ENCODE measurements around the gene CCDC3. TPM values are rescaled to one million over a fixed set of nuclear protein-coding genes. Genes with fewer than 3 reads are reported as not detected.

CCDC3 gene
- polyA plus RNA-seq, 2 of the 4 experiments (the other 2 are of a cell fraction) = 0.58 to 0.94 TPM

- ChIA-PET POLR2A (no interaction called here), CTCF (no interaction called here)
- Histone ChIP-seq H3K27ac (no peak overlapping the region), H3K4me3 (no peak overlapping the region), H3K9me3 (peaks cover 4% of the 10 kb centered on the region), H3K4me1 (no peaks in the 10 kb centered on the region), H3K4me2 (no peak overlapping the region)
- FAIRE-seq = no peak
- no peak for TF ChIP-seq TFCP2L1 (CRISPR knock-in tag; IDR thresholded peaks at IDR 0.05)
- TF ChIP-seq PHF8 (IDR thresholded peaks at IDR 0.05; ENCODE audit: borderline replicate concordance, low read depth) = no peak
- DNase-seq (ENCODE audit: low read depth in 1 of 2, low spot score in 1 of 2) = no peak
- 74% methylated on average over 23 of the region's 24 CpGs for WGBS (ENCODE audit: missing lambda C conversion rate)
- no peak for ATAC-seq
Observed at GRCh38 chr10:12898271-12898670, 103.2 kb downstream of the CCDC3 start.

GRCh38 chr10:12897278-12897677 is 104.2 kb downstream of the CCDC3 start:
- peaks cover 5% of the 10 kb centered on the region for H3K9me3 ChIP-seq
- WGBS (ENCODE audit: missing lambda C conversion rate) = 72% methylated on average over 6 of the region's 6 CpGs
- ChIA-PET CTCF (no interaction called here), POLR2A (no interaction called here)
- no peak for ATAC-seq
- no peak for TF ChIP-seq HOXA7 (CRISPR knock-in tag; IDR thresholded peaks at IDR 0.05)
- TF ChIP-seq USF2 (IDR thresholded peaks at IDR 0.05) = no peak
- TF ChIP-seq NPAS2 (CRISPR knock-in tag; IDR thresholded peaks at IDR 0.05; ENCODE audit: borderline replicate concordance) = no peak
- no peak for TF ChIP-seq EP300 (IDR thresholded peaks at IDR 0.05)
- TF ChIP-seq ZC3H11A (IDR thresholded peaks at IDR 0.05) = no peak
- TF ChIP-seq SMC3 (IDR thresholded peaks at IDR 0.05) = no peak
- TF ChIP-seq RCOR1 (IDR thresholded peaks at IDR 0.05; ENCODE audit: low read depth, low read length) = no peak
- no peak for TF ChIP-seq PHF8 (IDR thresholded peaks at IDR 0.05; ENCODE audit: borderline replicate concordance, low read depth)
- TF ChIP-seq HMGXB4 (CRISPR knock-in tag; IDR thresholded peaks at IDR 0.05; ENCODE audit: borderline replicate concordance) = no peak
- TF ChIP-seq ZSCAN20 (CRISPR knock-in tag; IDR thresholded peaks at IDR 0.05) = no peak
- TF ChIP-seq CHD2 (IDR thresholded peaks at IDR 0.05; ENCODE audit: low read length, partially characterized antibody) = no peak
- H3K4me2 ChIP-seq = no peak overlapping the region
- no peak overlapping the region for H3K27ac ChIP-seq
- H3K4me1 ChIP-seq = no peaks in the 10 kb centered on the region
- no peak for FAIRE-seq
- no peak overlapping the region for H3K4me3 ChIP-seq
- DNase-seq (ENCODE audit: low read depth in 1 of 2, low spot score in 1 of 2) = no peak

- POLR2A ChIA-PET = no interaction called here
- 70% methylated on average over 5 of the region's 5 CpGs for WGBS (ENCODE audit: missing lambda C conversion rate)
- ATAC-seq (no peak), FAIRE-seq (no peak), DNase-seq (ENCODE audit: low read depth in 1 of 2, low spot score in 1 of 2) (no peak)
- no peak overlapping the region for H3K4me3 ChIP-seq
- TF ChIP-seq CHD2 (IDR thresholded peaks at IDR 0.05; ENCODE audit: low read length, partially characterized antibody) (no peak), NPAS2 (CRISPR knock-in tag; IDR thresholded peaks at IDR 0.05; ENCODE audit: borderline replicate concordance) (no peak), ATOH8 (CRISPR knock-in tag; IDR thresholded peaks at IDR 0.05; ENCODE audit: low read depth) (no peak), REST (IDR thresholded peaks at IDR 0.05) (no peak), PHF8 (IDR thresholded peaks at IDR 0.05; ENCODE audit: borderline replicate concordance, low read depth) (no peak), MYC (IDR thresholded peaks at IDR 0.05; ENCODE audit: borderline replicate concordance, low read length) (no peak), RCOR1 (IDR thresholded peaks at IDR 0.05; ENCODE audit: low read depth, low read length) (no peak), KDM5A (IDR thresholded peaks at IDR 0.05) (no peak), GATA3 (IDR thresholded peaks at IDR 0.05; ENCODE audit: borderline replicate concordance) (no peak), E2F6 (IDR thresholded peaks at IDR 0.05; ENCODE audit: borderline replicate concordance, low read depth) (no peak), NFE2L2 (conservative IDR thresholded peaks at IDR 0.05; ENCODE audit: low read length) (no peak), NR3C1 (IDR thresholded peaks at IDR 0.05) (no peak), RARB (CRISPR knock-in tag; IDR thresholded peaks at IDR 0.05) (no peak), HEYL (CRISPR knock-in tag; IDR thresholded peaks at IDR 0.05) (no peak), POLR2A (IDR thresholded peaks at IDR 0.05; ENCODE audit: low read length) (no peak), HOXA7 (CRISPR knock-in tag; IDR thresholded peaks at IDR 0.05) (no peak), CEBPB (IDR thresholded peaks at IDR 0.05) (no peak), BCL3 (IDR thresholded peaks at IDR 0.05) (no peak)
- H3K9me3 ChIP-seq = peaks cover 10% of the 10 kb centered on the region
- no peaks in the 10 kb centered on the region for H3K4me1 ChIP-seq
- no peak overlapping the region for H3K27ac ChIP-seq
- H3K4me2 ChIP-seq = no peak overlapping the region
- CTCF ChIA-PET = no interaction called here
Observed at GRCh38 chr10:12896251-12896650, 105.3 kb downstream of the CCDC3 start.
